HepG2 (cell line): Measurements from ENCODE around the gene TMEM151A. TPM values are rescaled to one million over a fixed set of nuclear protein-coding genes. Genes with fewer than 3 reads are reported as not detected.

Experiments used
- ETV6 ChIP-seq: sonication (generic); formaldehyde crosslinking; conservative IDR thresholded peaks from 2 replicates; pipeline ENCODE4 v1.4.0; 2020; ENCODE audit warnings: missing genetic modification reagents
- FOXO4 ChIP-seq: sonication (generic); formaldehyde crosslinking; conservative IDR thresholded peaks from 2 replicates; pipeline ENCODE4 v1.8.1; 2023; ENCODE audit warnings: missing genetic modification reagents
- HINFP ChIP-seq: sonication (generic); formaldehyde crosslinking; IDR thresholded peaks from 2 replicates; pipeline ENCODE4 v1.4.0; 2020; ENCODE audit warnings: low read depth, mild to moderate bottlenecking, missing genetic modification reagents
- HOXA3 ChIP-seq: sonication (generic); formaldehyde crosslinking; IDR thresholded peaks from 2 replicates; pipeline ENCODE4 v1.5.0; 2020; ENCODE audit warnings: missing genetic modification reagents
- PHF20 ChIP-seq: sonication (generic); formaldehyde crosslinking; IDR thresholded peaks from 2 replicates; pipeline ENCODE4 v1.5.0; 2020; ENCODE audit warnings: mild to moderate bottlenecking, missing genetic modification reagents
- PPARG ChIP-seq: conservative IDR thresholded peaks from 2 replicates; pipeline ENCODE4 v1.6.1; 2016; ENCODE audit warnings: missing biosample characterization, missing genetic modification reagents
- SAP130 ChIP-seq: IDR thresholded peaks from 2 replicates; pipeline ENCODE4 v1.6.1; 2016; ENCODE audit warnings: low read depth
- SP4 ChIP-seq: sonication (generic); formaldehyde crosslinking; IDR thresholded peaks from 2 replicates; pipeline ENCODE4 v1.8.1; 2023; ENCODE audit warnings: mild to moderate bottlenecking, missing genetic modification reagents
- TGIF2 ChIP-seq: IDR thresholded peaks from 2 replicates; pipeline ENCODE4 v1.6.1; 2016; ENCODE audit warnings: control low read depth, missing compliant biosample characterization
- UBTF ChIP-seq: sonication (generic); formaldehyde crosslinking; IDR thresholded peaks from 2 replicates; pipeline ENCODE4 v1.4.0; 2020; ENCODE audit warnings: mild to moderate bottlenecking, missing genetic modification reagents
- ZC3H13 ChIP-seq: sonication (generic); formaldehyde crosslinking; IDR thresholded peaks from 2 replicates; pipeline ENCODE4 v1.8.1; 2023; ENCODE audit warnings: mild to moderate bottlenecking, missing genetic modification reagents, moderate library complexity
- ZFP91 ChIP-seq: sonication (generic); formaldehyde crosslinking; IDR thresholded peaks from 2 replicates; pipeline ENCODE4 v1.9.0; 2022; ENCODE audit warnings: missing genetic modification reagents, mild to moderate bottlenecking, borderline replicate concordance
- ZFX ChIP-seq: sonication (generic); formaldehyde crosslinking; IDR thresholded peaks from 2 replicates; pipeline ENCODE4 v1.4.0; 2020; ENCODE audit warnings: mild to moderate bottlenecking, low read depth, missing genetic modification reagents, moderate library complexity
- ZNF569 ChIP-seq: sonication (generic); formaldehyde crosslinking; IDR thresholded peaks from 2 replicates; pipeline ENCODE4 v1.5.0; 2020; ENCODE audit warnings: mild to moderate bottlenecking, missing genetic modification reagents, moderate library complexity, borderline replicate concordance
- ZNF574 ChIP-seq: sonication (generic); formaldehyde crosslinking; IDR thresholded peaks from 2 replicates; pipeline ENCODE4 v1.4.0; 2020; ENCODE audit warnings: missing genetic modification reagents
- ZNF749 ChIP-seq: sonication (generic); formaldehyde crosslinking; IDR thresholded peaks from 2 replicates; pipeline ENCODE4 v1.8.0; 2022; ENCODE audit warnings: mild to moderate bottlenecking, missing genetic modification reagents, moderate library complexity, borderline replicate concordance
- ZNF777 ChIP-seq: sonication (generic); formaldehyde crosslinking; IDR thresholded peaks from 2 replicates; pipeline ENCODE4 v1.4.0; 2020; ENCODE audit warnings: missing genetic modification reagents
- ZSCAN21 ChIP-seq: sonication (generic); formaldehyde crosslinking; IDR thresholded peaks from 2 replicates; pipeline ENCODE4 v1.8.0; 2022; ENCODE audit warnings: mild to moderate bottlenecking, missing genetic modification reagents, moderate library complexity, borderline replicate concordance
- polyA plus RNA-seq, 8 experiments: library from polyadenylated mRNA; depleted of rRNA in 3 of 8; stranded (reverse) in 7 of 8; unstranded in 1 of 8; fragments of >200 nt; fragmentation: Illumina TruSeq in 4 of 8; extraction: Trizol in 4 of 8; gene quantifications; 2 replicates each; pipeline versions ENCODE4 v1.2.1 to v1.2.3, GENCODE V29; 2011 to 2016; ENCODE audit warnings: low read depth in 4 of 8, missing spikeins in 1 of 8, mixed read lengths in 1 of 8; ENCODE audit not compliant: insufficient read depth in 1 of 8
- total RNA-seq, 5 experiments: library from RNA; depleted of rRNA; stranded (reverse); fragments of >200 nt; fragmentation: Illumina TruSeq; extraction: Trizol; gene quantifications; 2 replicates each; pipeline ENCODE4 v1.2.3, GENCODE V29; 2016; ENCODE audit warnings: low read depth in 1 of 5

Gene TMEM151A
- total and polyA plus RNA-seq, 2 of the 13 experiments (the other 11 are each of a cell fraction or from before 2014, with no cell fraction given), result 0.18 to 0.33 TPM

GRCh38 chr11:66313321-66314185 lies 21.9 kb downstream of the TMEM151A start (continued):
- TF ChIP-seq ZNF574 (CRISPR knock-in tag) (0 out of 2 replicates have a peak, but pooled peaks have one; percentile 2), TGIF2 (CRISPR knock-in tag) (peak; percentile 9; the same call in 1 of the 2 replicates), ZSCAN21 (CRISPR knock-in tag) (0 out of 2 replicates have a peak, but pooled peaks have one; percentile 59), PPARG (CRISPR knock-in tag) (0 out of 2 replicates have a peak, but pooled peaks have one; percentile 9), ZNF777 (CRISPR knock-in tag) (peak; percentile 20; the same call in 1 of the 2 replicates), PHF20 (CRISPR knock-in tag) (peak; percentile 20; the same call in 1 of the 2 replicates), UBTF (CRISPR knock-in tag) (peak; percentile 71), SP4 (CRISPR knock-in tag) (no peak), ZNF569 (no peak), ZFP91 (CRISPR knock-in tag) (peak; percentile 47; the same call in 1 of the 2 replicates), HINFP (CRISPR knock-in tag) (0 out of 2 replicates have a peak, but pooled peaks have one; percentile 25), FOXO4 (CRISPR knock-in tag) (0 out of 2 replicates have a peak, but pooled peaks have one; percentile 53), SAP130 (CRISPR knock-in tag) (peak; percentile 56; the same call in 1 of the 2 replicates), ZC3H13 (0 out of 2 replicates have a peak, but pooled peaks have one; percentile 55), ZNF749 (CRISPR knock-in tag) (0 out of 2 replicates have a peak, but pooled peaks have one; percentile 68), ETV6 (CRISPR knock-in tag) (0 out of 2 replicates have a peak, but pooled peaks have one; percentile 17), HOXA3 (CRISPR knock-in tag) (no peak), ZFX (CRISPR knock-in tag) (peak; percentile 87)
